Spleen (tissue), 7 donors: ENCODE data around the gene ME3.

Experiments used
- POLR2AphosphoS5 ChIP-seq, 3 donors: sonication (generic); formaldehyde crosslinking; IDR thresholded peaks; one replicate each; pipeline ENCODE4 v1.5.1; 2017; ENCODE audit warnings: antibody characterized with exemption in 3 of 3
- TF ChIP-seq, protein P1 (sequence below), 11 experiments: fragments of 200-600 bp in 7 of 11; fragments of 450-650 bp in 4 of 11; sonication (generic) in 4 of 11; IDR thresholded peaks in 8 of 11; conservative IDR thresholded peaks in 3 of 11; 1 replicate in 7 of 11; 2 replicates in 4 of 11; pipeline versions ENCODE4 v1.4.0 to v1.8.0; 2016 to 2021; ENCODE audit warnings: antibody characterized with exemption in 11 of 11, inconsistent platforms in 4 of 11, mild to moderate bottlenecking in 1 of 11
- donor health status: DM: no; HTN: no; CAD: no; lungs with moderate emphysema.
- donor health status: DM: no; HTN: no; CAD: no.
- donor health status: DM: no; HTN: no; CAD: no.

DNA sequence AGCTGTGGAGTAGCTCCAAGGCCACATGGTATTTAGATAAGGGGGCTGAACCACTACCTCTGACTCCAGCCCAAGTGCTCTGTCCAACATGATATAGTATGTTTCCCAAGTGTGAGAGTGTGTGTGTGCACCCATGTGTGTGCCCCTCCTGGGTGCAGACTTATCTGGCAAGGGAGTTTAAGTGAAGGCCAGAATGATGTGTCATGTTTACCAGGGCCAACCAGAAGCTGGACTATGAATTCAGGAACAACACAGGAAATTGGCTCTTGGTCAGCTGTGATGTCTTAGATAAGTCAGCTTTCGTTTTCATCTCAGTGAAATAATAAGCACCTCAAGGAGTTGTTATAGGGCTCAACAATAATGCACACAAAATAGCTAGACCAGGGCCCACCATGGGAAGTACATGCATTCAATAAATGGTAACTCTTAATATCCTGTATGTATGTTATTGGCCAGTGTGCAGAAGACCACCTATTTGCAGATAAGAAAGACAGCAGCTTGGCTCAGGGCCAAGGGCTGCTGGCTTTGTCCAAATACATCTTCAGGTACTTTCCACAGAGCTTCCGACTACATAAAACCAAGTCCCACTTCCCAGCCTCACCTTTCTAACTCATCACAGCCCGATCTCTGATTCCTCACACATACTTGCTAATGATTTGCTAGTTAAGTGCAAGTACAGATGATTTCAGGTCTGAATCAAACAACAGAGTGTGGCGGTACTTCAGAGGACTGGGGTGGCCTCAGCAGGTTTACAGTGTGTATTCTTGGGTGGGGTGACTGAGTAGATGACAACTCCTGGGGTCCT lies 120.9 kb downstream of the ME3 start:
- TF ChIP-seq, protein P1, sequence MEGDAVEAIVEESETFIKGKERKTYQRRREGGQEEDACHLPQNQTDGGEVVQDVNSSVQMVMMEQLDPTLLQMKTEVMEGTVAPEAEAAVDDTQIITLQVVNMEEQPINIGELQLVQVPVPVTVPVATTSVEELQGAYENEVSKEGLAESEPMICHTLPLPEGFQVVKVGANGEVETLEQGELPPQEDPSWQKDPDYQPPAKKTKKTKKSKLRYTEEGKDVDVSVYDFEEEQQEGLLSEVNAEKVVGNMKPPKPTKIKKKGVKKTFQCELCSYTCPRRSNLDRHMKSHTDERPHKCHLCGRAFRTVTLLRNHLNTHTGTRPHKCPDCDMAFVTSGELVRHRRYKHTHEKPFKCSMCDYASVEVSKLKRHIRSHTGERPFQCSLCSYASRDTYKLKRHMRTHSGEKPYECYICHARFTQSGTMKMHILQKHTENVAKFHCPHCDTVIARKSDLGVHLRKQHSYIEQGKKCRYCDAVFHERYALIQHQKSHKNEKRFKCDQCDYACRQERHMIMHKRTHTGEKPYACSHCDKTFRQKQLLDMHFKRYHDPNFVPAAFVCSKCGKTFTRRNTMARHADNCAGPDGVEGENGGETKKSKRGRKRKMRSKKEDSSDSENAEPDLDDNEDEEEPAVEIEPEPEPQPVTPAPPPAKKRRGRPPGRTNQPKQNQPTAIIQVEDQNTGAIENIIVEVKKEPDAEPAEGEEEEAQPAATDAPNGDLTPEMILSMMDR (IDR thresholded peaks at IDR 0.05 in 8 of 11, conservative IDR thresholded peaks at IDR 0.05 in 3 of 11) = no peak
- peak in 1 of 3 donors; percentile 38 for TF ChIP-seq POLR2AphosphoS5 (IDR thresholded peaks at IDR 0.05)
